SK-N-SH (cell line): ENCODE measurements around the gene OSGIN1. TPM values are rescaled to one million over a fixed set of nuclear protein-coding genes. Genes with fewer than 3 reads are reported as not detected.

Experiments
- CTCF ChIA-PET: fragments of 300-600, 350-600 bp; formaldehyde crosslinking; extraction: SDS; loops from one replicate; lab custom pipeline; 2021; lab: Yijun Ruan, JAX
- POLR2A ChIA-PET: fragments of 350-600 bp; sonication (Branson Sonifier 250); formaldehyde crosslinking; extraction: SDS; loops from one replicate; lab custom pipeline; 2020; ENCODE audit warnings: antibody characterized with exemption, inconsistent platforms; lab: Yijun Ruan, JAX
- DNase-seq: peaks from one replicate; pipeline ENCODE4 v3.0.0; 2012
- H2AFZ ChIP-seq: fragments of 200-600 bp; sonication (generic); 2 replicates; pipeline ENCODE4 v1.8.1; 2016; ENCODE audit warnings: antibody characterized with exemption, mild to moderate bottlenecking, low read depth
- H3F3A ChIP-seq: fragments of 200-600 bp; sonication (generic); replicated peaks from 2 replicates; pipeline ENCODE3; 2016; ENCODE audit warnings: antibody characterized with exemption, mild to moderate bottlenecking; ENCODE audit not compliant: insufficient read depth
- H3K27ac ChIP-seq, 2 experiments: fragments of 200-500 bp in 1 of 2; fragments of 200-600 bp in 1 of 2; sonication (Bioruptor generic) in 1 of 2; sonication (generic), shearing (Covaris generic) in 1 of 2; 2 replicates each; pipeline versions ENCODE4 v1.5.1 to v1.6.1; 2014 to 2016; ENCODE audit warnings: low read depth in 2 of 2, inconsistent platforms in 1 of 2, low read length in 1 of 2, mild to moderate bottlenecking in 1 of 2, mixed read lengths in 1 of 2
- H3K27me3 ChIP-seq: fragments of 200-600 bp; sonication (generic), shearing (Covaris generic); 2 replicates; pipeline ENCODE4 v1.6.1; 2016; ENCODE audit warnings: mixed run types; ENCODE audit not compliant: insufficient read depth
- H3K36me3 ChIP-seq, 2 experiments: fragments of 200-500 bp in 1 of 2; fragments of 200-600 bp in 1 of 2; sonication (Bioruptor generic) in 1 of 2; sonication (generic) in 1 of 2; replicated peaks in 1 of 2; 2 replicates each; pipeline versions ENCODE3 to v1.5.1; 2014 to 2016; ENCODE audit warnings: low read length in 1 of 2, mild to moderate bottlenecking in 1 of 2; ENCODE audit not compliant: insufficient read depth in 2 of 2, control insufficient read depth in 1 of 2
- H3K4me1 ChIP-seq, 2 experiments: fragments of 200-500 bp in 1 of 2; fragments of 200-600 bp in 1 of 2; sonication (Bioruptor generic) in 1 of 2; sonication (generic), shearing (Covaris generic) in 1 of 2; 2 replicates each; pipeline versions ENCODE4 v1.5.1 to v1.6.1; 2014 to 2016; ENCODE audit warnings: low read depth in 1 of 2, low read length in 1 of 2, mixed run types in 1 of 2; ENCODE audit not compliant: insufficient read depth in 2 of 2, control insufficient read depth in 1 of 2
- H3K4me2 ChIP-seq: fragments of 200-600 bp; sonication (generic), shearing (Covaris generic); 2 replicates; pipeline ENCODE4 v1.6.1; 2017; ENCODE audit warnings: mixed run types
- H3K4me3 ChIP-seq, 2 experiments: fragments of 200-500 bp in 1 of 2; fragments of 200-600 bp in 1 of 2; sonication (Bioruptor generic) in 1 of 2; sonication (generic), shearing (Covaris generic) in 1 of 2; 2 replicates each; pipeline versions ENCODE4 v1.5.1 to v1.8.1; 2014 to 2016; ENCODE audit warnings: low read depth in 2 of 2, inconsistent platforms in 1 of 2, low read length in 1 of 2, mild to moderate bottlenecking in 1 of 2, mixed read lengths in 1 of 2, moderate library complexity in 1 of 2
- H3K79me2 ChIP-seq: fragments of 200-600 bp; sonication (generic); 2 replicates; pipeline ENCODE4 v1.8.1; 2017; ENCODE audit warnings: mild to moderate bottlenecking; ENCODE audit not compliant: insufficient read depth
- H3K9ac ChIP-seq: fragments of 200-600 bp; sonication (generic); 2 replicates; pipeline ENCODE4 v1.6.1; 2017; ENCODE audit warnings: mixed run types
- H3K9me2 ChIP-seq: fragments of 200-600 bp; sonication (generic); 2 replicates; pipeline ENCODE4 v1.6.1; 2017; ENCODE audit warnings: mixed run types
- H3K9me3 ChIP-seq: fragments of 200-600 bp; sonication (generic); 2 replicates; pipeline ENCODE4 v1.6.1; 2017; ENCODE audit warnings: mixed run types, mild to moderate bottlenecking, moderate library complexity
- H4K20me1 ChIP-seq: fragments of 200-600 bp; sonication (generic); 2 replicates; pipeline ENCODE4 v1.6.1; 2017; ENCODE audit warnings: mild to moderate bottlenecking, mixed run types; ENCODE audit not compliant: insufficient read depth
- ELF1 ChIP-seq: IDR thresholded peaks from 2 replicates; pipeline ENCODE4 v1.4.0; 2012
- EP300 ChIP-seq, 2 experiments: IDR thresholded peaks; 2 replicates each; pipeline versions ENCODE4 v1.4.0 to v1.6.1; 2012; ENCODE audit warnings: borderline replicate concordance in 1 of 2, low read depth in 1 of 2, low read length in 1 of 2
- EZH2phosphoT487 ChIP-seq: fragments of 200-600 bp; sonication (generic); IDR thresholded peaks from 2 replicates; pipeline ENCODE4 v1.6.1; 2017; ENCODE audit warnings: low read depth, mixed run types, mild to moderate bottlenecking, antibody characterized with exemption, moderate library complexity, borderline replicate concordance
- FOSL2 ChIP-seq: IDR thresholded peaks from 2 replicates; pipeline ENCODE4 v1.4.0; 2012; ENCODE audit warnings: low read depth, mild to moderate bottlenecking, moderate library complexity, borderline replicate concordance
- GABPA ChIP-seq: IDR thresholded peaks from 2 replicates; pipeline ENCODE4 v1.4.0; 2012; ENCODE audit warnings: low read depth, mild to moderate bottlenecking
- GATA2 ChIP-seq: sonication (generic); formaldehyde crosslinking; IDR thresholded peaks from 2 replicates; pipeline ENCODE4 v1.5.0; 2020; ENCODE audit warnings: mild to moderate bottlenecking, missing genetic modification reagents
- IRF3 ChIP-seq: fragments of 150-350 bp; IDR thresholded peaks from 2 replicates; pipeline ENCODE4 v1.6.1; 2016; ENCODE audit warnings: mild to moderate bottlenecking, low read depth, low read length
- MEF2A ChIP-seq: IDR thresholded peaks from 2 replicates; pipeline ENCODE4 v1.4.0; 2012; ENCODE audit warnings: low read depth, borderline replicate concordance
- NRF1 ChIP-seq: IDR thresholded peaks from 2 replicates; pipeline ENCODE4 v1.6.1; 2012; ENCODE audit warnings: low read depth, mild to moderate bottlenecking, low read length
- PBX3 ChIP-seq: IDR thresholded peaks from 2 replicates; pipeline ENCODE4; 2012
- RAD21 ChIP-seq: IDR thresholded peaks from 2 replicates; pipeline ENCODE4 v1.6.1; 2012; ENCODE audit warnings: mild to moderate bottlenecking, low read length
- RXRA ChIP-seq: IDR thresholded peaks from 2 replicates; pipeline ENCODE4 v1.4.0; 2012; ENCODE audit warnings: low read depth, mild to moderate bottlenecking, borderline replicate concordance
- USF1 ChIP-seq: IDR thresholded peaks from 2 replicates; pipeline ENCODE4 v1.4.0; 2012; ENCODE audit warnings: low read depth, borderline replicate concordance
- USF2 ChIP-seq: fragments of 150-350 bp; IDR thresholded peaks from 2 replicates; pipeline ENCODE4 v1.6.1; 2017; ENCODE audit warnings: antibody characterized with exemption, low read length, low read depth, borderline replicate concordance
- WGBS: methylation state at CpG from one replicate; pipeline ENCODE4 v1.1.6; 2017; ENCODE audit warnings: low lambda C conversion rate; 5-methylcytosine and 5-hydroxymethylcytosine counted together
- polyA plus RNA-seq, 3 experiments: library from polyadenylated mRNA; depleted of rRNA; stranded (reverse); fragments of >200 nt; gene quantifications; 2 replicates each; pipeline ENCODE4 v1.2.3, GENCODE V29; 2012

OSGIN1 gene
- polyA plus RNA-seq, 1 of the 3 experiments (the other 2 are of a cell fraction), result 4.8 TPM

- Histone ChIP-seq H3K9me2 (no peaks in the 10 kb centered on the region), H3K4me3 (no peak overlapping the region), H2AFZ (no peak overlapping the region), H3K27ac (no peak overlapping the region), H3K9ac (no peak overlapping the region), H3K27me3 (no peaks in the 10 kb centered on the region), H4K20me1 (no peaks in the 10 kb centered on the region), H3K36me3 (peaks cover 5 to 60% of the 10 kb centered on the region in 2 experiments), H3K4me1 (no peaks in the 10 kb centered on the region), H3K9me3 (no peaks in the 10 kb centered on the region), H3K4me2 (no peak overlapping the region), H3F3A (no peaks in the 10 kb centered on the region), H3K79me2 (no peaks in the 10 kb centered on the region)
- TF ChIP-seq GABPA, result no peak
- no peak for TF ChIP-seq MEF2A
- TF ChIP-seq NRF1, result no peak
- no peak for TF ChIP-seq GATA2
- no peak for TF ChIP-seq IRF3
- no peak for TF ChIP-seq USF1
- no peak for TF ChIP-seq RAD21
- TF ChIP-seq ELF1, result no peak
- TF ChIP-seq FOSL2, result no peak
- TF ChIP-seq PBX3, result no peak
- TF ChIP-seq EZH2phosphoT487, result no peak
- TF ChIP-seq RXRA, result no peak
- TF ChIP-seq EP300 (IDR thresholded peaks at IDR 0.05; ENCODE audit: borderline replicate concordance in 1 of 2, low read depth in 1 of 2, low read length in 1 of 2), result no peak
- TF ChIP-seq USF2, result no peak
- WGBS, result 96% methylated on average over 9 of the region's 14 CpGs
- ChIA-PET CTCF (interaction anchor here (1.1 to 3.9 kb wide), 2 partner anchors 10 to 12 kb away, joined by 3 to 16 read pairs; no protein-coding TSS in a partner anchor), POLR2A (no interaction called here)
- DNase-seq, result no peak
These were observed 37.5 kb upstream of the OSGIN1 start for GRCh38 chr16:83915491-83915890.
